Hematopoietic multipotent progenitor cell treated with erythropoietin and hydrocortisone succinate and interleukin-3 and kit ligand, for 6 days (in vitro differentiated cells): ENCODE data around the gene MAD2L2.
A peak's percentile ranks its signal among the peaks of the same experiment; 100 is the strongest.

Source experiments
- DNase-seq: peaks from one replicate; pipeline ENCODE4 v3.0.0-alpha.2; 2015

The MAD2L2 gene

GRCh38 chr1:11681071-11681771 is at the start of gene MAD2L2:
MAD2L2 (minus strand) TSS chr1:11681148; CDS start chr1:11680601, 547 bp downstream.
- DNase-seq: peak; percentile 88

- DNase-seq: peak; percentile 85
These were observed 49.5 kb upstream of the MAD2L2 start for GRCh38 chr1:11730429-11730891.

GRCh38 chr1:11729498-11730428 is 48.8 kb upstream of the MAD2L2 start:
- peak; percentile 62 for DNase-seq

- DNase-seq: no peak
These were observed 48.2 kb upstream of the MAD2L2 start for GRCh38 chr1:11729155-11729497.

- DNase-seq: no peak
These were observed 47.3 kb upstream of the MAD2L2 start for GRCh38 chr1:11728126-11728806.

- DNase-seq: no peak
These were observed 46.2 kb upstream of the MAD2L2 start for GRCh38 chr1:11727119-11727518.

- DNase-seq: peak; percentile 21
These were observed 44.7 kb upstream of the MAD2L2 start for GRCh38 chr1:11725616-11726015.

- no peak for DNase-seq
These were observed 41.6 kb upstream of the MAD2L2 start for GRCh38 chr1:11722538-11722937.

- DNase-seq: no peak
These were observed 40.4 kb upstream of the MAD2L2 start for GRCh38 chr1:11721311-11721710.

GRCh38 chr1:11720525-11720924 is 39.6 kb upstream of the MAD2L2 start:
- DNase-seq: no peak

GRCh38 chr1:11720033-11720376 is 39.1 kb upstream of the MAD2L2 start:
- DNase-seq: no peak

GRCh38 chr1:11719313-11720032 is 38.5 kb upstream of the MAD2L2 start:
- peak; percentile 84 for DNase-seq

GRCh38 chr1:11714831-11715575 is 34.1 kb upstream of the MAD2L2 start:
- DNase-seq: no peak

- no peak for DNase-seq
These were observed 32.1 kb upstream of the MAD2L2 start for GRCh38 chr1:11713095-11713494.

- DNase-seq: no peak
These were observed 31.3 kb upstream of the MAD2L2 start for GRCh38 chr1:11712285-11712684.

GRCh38 chr1:11711490-11711889 is 30.5 kb upstream of the MAD2L2 start:
- no peak for DNase-seq

GRCh38 chr1:11708554-11709350 is 27.8 kb upstream of the MAD2L2 start:
- DNase-seq: no peak

- peak; percentile 87 for DNase-seq
These were observed 26.8 kb upstream of the MAD2L2 start for GRCh38 chr1:11707621-11708276.

GRCh38 chr1:11706292-11706691 is 25.3 kb upstream of the MAD2L2 start:
- DNase-seq: no peak

- no peak for DNase-seq
These were observed 24.6 kb upstream of the MAD2L2 start for GRCh38 chr1:11705596-11705995.
